ENCODE measurements around the gene CXCR1.
"Not testable (repeated sequence)": the region's sequence is repeated elsewhere in the genome, so short reads cannot be mapped to it uniquely, and the experiment has no call there.

Gene CXCR1

GRCh38 chr2:218180467-218181114, 13.8 kb upstream of the CXCR1 start:
- TF ChIP-seq, protein P1, sequence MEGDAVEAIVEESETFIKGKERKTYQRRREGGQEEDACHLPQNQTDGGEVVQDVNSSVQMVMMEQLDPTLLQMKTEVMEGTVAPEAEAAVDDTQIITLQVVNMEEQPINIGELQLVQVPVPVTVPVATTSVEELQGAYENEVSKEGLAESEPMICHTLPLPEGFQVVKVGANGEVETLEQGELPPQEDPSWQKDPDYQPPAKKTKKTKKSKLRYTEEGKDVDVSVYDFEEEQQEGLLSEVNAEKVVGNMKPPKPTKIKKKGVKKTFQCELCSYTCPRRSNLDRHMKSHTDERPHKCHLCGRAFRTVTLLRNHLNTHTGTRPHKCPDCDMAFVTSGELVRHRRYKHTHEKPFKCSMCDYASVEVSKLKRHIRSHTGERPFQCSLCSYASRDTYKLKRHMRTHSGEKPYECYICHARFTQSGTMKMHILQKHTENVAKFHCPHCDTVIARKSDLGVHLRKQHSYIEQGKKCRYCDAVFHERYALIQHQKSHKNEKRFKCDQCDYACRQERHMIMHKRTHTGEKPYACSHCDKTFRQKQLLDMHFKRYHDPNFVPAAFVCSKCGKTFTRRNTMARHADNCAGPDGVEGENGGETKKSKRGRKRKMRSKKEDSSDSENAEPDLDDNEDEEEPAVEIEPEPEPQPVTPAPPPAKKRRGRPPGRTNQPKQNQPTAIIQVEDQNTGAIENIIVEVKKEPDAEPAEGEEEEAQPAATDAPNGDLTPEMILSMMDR (IDR thresholded peaks at IDR 0.05; ENCODE audit: borderline replicate concordance, insufficient read depth, low read depth, low read length): no peak
- H3K4me3 ChIP-seq (ENCODE audit: low read depth, low read length): no peak overlapping the region

DNA sequence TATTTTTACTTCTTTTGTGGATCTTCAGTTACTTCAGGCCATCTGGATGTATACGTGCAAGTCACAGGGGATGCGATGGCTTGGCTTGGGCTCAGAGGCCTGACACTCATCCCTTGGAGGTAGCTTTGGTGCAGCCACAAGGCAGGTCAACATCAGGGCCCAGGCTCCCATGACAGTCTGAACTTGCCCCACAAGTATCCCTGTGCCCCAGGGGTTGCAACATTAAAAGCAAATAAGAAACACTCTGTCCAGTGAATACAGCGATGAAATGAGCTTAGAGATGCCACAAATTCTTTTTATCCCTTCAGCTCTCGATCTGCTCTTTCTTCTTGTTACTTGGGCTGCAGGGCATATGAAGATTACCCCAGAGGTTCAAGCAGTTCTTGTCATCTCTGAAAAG, 13.0 kb upstream of the CXCR1 start:
- TF ChIP-seq, protein P1 (IDR thresholded peaks at IDR 0.05; ENCODE audit: borderline replicate concordance, insufficient read depth, low read depth, low read length): no peak

GRCh38 chr2:218172845-218173244, 6.1 kb upstream of the CXCR1 start:
- TF ChIP-seq, protein P1 (IDR thresholded peaks at IDR 0.05; ENCODE audit: borderline replicate concordance, insufficient read depth, low read depth, low read length): no peak
- H3K4me3 ChIP-seq (ENCODE audit: low read depth, low read length): no peak overlapping the region

More for the DNA sequence above, 13.0 kb upstream of the CXCR1 start:
- no peak overlapping the region for H3K4me3 ChIP-seq (ENCODE audit: low read depth, low read length)

GRCh38 chr2:218171744-218172143, 5.0 kb upstream of the CXCR1 start:
- H3K4me3 ChIP-seq (ENCODE audit: low read depth, low read length): not testable (repeated sequence)

DNA sequence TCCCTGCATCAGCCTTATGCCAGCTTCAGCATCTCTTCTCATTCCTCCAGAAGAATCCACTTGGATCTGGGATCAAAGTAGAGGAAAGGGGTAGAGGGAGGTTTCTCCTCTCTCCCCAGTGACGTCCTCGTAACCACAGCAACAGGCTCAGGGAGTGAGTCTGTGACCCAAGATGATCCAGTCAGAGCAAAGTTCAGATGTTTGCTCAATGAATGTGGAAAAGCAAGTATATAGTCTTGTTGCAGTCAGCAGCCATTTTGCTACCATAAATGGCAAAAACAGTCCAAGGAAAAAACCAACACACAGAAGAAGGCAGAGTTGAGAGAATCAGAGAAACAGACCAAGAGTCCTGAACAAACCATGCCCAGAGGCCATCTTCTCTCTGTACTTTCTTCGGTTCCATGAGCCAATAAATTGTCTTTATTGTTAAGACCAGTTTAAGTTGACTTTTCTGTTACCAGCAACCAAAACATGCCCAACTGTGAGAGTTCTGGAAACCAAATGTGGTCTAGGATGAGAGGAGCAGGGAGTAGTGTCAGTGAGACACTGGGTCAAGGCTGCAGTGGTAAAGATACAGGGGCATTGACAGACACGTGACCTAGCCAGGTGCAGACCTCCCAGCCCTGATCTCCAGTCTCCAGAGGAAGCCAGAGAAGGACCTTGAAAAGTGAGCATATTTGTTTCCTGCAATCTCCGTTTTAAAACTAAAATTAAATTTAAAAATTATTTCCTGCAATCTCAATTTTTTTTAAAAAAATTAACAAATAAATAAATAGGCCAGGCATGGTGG, 3.2 kb upstream of the CXCR1 start:
- TF ChIP-seq, protein P1 (IDR thresholded peaks at IDR 0.05; ENCODE audit: borderline replicate concordance, insufficient read depth, low read depth, low read length): no peak
- no peak overlapping the region for H3K4me3 ChIP-seq (ENCODE audit: low read depth, low read length)

DNA sequence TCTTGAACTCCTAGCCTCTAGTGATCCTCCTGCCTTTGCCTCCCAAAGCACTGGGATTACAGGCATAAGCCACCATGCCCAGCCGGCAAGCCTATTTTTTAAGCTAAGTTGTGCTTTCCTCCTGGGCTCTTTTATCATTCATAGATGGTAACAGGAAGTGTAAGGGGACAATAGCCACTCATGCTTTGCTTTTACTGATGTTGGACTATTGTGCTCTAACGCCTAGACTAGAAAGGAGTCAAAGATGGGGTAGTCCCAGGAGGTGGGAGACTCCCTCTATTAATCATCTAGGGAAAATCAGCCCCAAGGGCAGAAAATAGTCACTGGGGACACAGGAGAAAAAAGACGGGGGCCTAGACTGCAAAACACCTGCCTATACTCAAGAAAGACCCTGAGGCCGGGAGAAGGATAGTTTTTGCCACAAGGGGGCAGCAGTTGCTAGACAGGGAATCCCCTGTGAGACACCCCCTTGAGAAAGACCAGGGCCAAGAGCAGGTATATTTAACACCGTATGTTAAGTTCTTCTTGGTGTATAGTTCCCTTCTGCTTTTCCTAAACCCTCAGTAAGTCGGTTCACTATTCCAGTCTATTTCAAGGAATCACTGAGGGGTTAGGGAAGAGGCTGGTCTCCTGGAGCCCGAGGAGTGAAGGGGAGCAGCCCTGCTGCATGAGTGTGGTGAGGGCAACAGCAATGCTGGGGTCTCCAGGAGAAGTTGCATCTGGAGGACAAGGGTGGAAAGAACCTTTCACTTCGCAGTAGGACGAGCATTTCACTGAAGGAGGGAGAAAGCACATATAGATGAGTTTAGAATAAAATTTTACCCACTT, 2.1 kb upstream of the CXCR1 start:
- H3K4me3 ChIP-seq (ENCODE audit: low read depth, low read length): no peak overlapping the region
- TF ChIP-seq, protein P1 (IDR thresholded peaks at IDR 0.05; ENCODE audit: borderline replicate concordance, insufficient read depth, low read depth, low read length): peak; percentile 84

DNA sequence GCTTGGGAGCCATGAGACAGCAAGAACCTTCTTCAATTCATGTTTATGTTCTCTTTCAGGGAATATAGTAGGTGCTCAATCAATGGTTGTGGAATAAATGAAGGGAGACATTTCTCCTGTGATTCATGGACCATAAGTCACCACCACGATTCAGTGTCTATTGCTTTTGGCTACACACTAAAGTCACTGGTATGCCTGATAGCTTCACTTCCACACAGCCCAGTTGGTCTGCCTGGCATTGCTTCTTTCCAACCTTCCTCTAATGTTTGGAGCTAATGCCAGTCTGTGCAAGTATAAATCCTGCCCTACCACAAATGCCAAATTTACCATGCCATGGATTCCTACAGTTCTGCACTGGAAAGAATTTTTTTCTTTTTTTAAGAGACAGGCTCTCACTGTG, 1.3 kb upstream of the CXCR1 start:
- TF ChIP-seq, protein P1 (IDR thresholded peaks at IDR 0.05; ENCODE audit: borderline replicate concordance, insufficient read depth, low read depth, low read length): no peak
- H3K4me3 ChIP-seq (ENCODE audit: low read depth, low read length): no peak overlapping the region

Measured in GM12875 (cell line).